Stimulated activated naive CD4-positive, alpha-beta T cell (primary cell): ENCODE data around the gene TFF3.

Experiments
- DNase-seq, 6 experiments: peaks; one replicate each; lab custom pipeline; 2025; lab: John Stamatoyannopoulos, UW

The TFF3 gene

DNA sequence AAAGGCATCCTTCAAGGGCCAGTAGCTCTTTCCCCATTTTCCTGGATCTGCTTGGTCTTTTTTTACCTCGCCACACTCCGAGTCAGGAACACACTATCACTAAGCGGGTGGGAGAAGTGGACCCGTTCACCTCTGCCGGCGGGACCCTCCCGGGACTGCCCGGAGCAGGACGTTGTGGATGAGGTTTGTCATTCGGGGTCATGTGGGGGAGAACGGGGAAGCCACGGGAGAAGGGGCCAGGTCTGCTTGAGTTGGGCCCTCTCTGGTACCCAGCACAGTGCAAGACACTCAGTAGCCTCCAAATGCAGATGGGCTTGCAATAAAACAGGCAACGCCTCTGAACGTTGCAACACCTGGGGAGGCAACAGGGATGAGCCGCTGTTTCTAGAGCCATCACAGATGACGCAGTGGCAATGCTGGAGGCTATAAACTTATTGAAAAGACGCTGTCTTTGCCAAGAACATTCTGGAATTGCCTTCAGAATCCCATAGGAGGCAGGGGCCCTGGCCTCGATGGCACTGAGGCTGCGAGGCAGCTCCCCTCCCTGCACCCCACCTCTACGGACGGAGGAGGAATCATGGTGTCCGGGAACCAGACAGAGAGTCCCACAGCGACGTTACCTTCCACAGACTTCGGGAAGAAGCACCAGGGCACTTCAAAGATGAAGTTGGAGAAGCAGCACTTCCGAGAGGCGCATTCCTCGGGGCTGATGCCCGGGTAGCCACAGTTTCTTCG is 31.8 kb upstream of the TFF3 start:
- DNase-seq: no peak

DNA sequence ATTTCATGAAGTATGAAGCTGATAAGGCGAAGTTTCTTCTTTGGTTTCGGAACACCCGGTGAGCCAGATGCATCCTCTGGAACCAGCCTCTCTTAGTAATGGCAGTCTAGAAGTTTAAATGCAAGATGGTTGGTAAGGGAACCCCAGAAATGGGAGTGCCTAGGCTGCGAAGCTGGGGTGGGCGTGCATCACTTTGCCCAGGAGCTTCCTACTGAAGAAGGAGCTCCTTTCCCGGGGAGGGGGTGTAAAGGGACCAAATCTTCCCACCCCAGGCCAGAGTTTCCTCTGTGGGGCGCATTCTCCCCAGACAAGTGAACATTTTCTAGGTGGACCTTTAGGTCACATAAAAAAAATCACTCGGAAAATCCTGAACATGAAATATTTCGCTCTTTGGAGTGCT is 31.2 kb upstream of the TFF3 start:
- DNase-seq: no peak

DNA sequence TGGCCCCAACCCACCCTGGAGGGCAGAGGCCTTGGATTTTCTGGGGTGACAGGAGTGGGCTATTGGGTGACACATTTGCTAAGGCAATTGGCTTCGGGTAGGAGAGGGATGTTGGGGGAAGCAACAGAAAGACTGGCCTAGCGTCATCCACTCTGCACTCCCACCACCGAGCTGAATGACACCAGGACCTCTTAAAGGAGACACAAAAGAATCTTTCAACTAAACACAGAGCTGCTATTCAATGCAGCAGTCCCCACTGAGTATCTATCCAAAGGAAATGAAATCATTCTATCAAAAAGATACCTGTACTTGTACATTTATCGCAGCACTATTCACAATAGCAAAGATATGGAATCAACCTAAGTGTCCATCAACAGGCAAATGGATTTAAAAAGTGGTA is 29.4 kb upstream of the TFF3 start:
- no peak for DNase-seq

DNA sequence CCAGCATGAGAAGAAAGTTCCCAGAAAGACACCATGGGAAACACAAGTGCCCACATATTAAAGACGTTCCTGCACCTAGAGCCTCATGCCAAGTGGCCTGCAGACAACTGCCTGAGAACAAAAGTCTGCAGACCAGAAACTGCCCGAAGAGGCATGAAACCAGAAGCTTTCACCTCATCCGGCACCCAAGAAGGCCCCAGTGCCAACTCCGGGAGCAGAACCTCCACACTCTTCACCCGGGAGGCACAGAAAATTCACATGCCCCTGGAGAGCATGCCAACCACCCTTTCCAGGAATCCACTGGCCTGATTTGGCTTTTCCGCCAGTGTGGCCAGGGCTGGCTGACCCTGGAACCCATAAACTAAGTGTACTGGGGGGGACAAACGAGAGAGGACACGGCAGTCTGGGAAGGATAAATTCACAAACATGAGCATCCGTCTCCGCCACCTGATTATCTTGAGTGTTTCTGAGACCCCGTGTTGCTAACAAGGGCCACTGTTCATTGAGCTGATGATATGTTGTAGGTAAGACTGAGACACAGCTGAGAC is 28.8 kb upstream of the TFF3 start:
- DNase-seq: no peak

DNA sequence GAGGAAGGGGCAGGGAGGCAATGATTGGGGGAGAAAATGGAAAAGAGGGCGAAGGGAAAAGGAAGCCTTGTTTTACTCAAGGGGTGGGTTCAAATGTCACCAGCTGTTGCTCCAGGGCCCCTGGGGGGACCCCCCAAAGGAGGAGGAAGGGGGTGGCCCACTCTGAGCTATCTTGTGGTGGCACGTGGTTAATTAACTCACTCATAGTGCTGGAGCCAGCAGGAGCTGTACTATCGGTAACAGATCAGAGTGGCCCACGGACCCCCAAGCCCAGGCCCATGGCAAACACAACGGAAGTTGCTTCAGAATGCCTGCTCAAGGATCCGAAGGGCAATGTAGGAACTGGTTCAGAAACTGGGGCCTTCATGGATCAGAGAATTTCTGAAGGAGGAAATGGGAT is 28.3 kb upstream of the TFF3 start:
- DNase-seq: no peak

DNA sequence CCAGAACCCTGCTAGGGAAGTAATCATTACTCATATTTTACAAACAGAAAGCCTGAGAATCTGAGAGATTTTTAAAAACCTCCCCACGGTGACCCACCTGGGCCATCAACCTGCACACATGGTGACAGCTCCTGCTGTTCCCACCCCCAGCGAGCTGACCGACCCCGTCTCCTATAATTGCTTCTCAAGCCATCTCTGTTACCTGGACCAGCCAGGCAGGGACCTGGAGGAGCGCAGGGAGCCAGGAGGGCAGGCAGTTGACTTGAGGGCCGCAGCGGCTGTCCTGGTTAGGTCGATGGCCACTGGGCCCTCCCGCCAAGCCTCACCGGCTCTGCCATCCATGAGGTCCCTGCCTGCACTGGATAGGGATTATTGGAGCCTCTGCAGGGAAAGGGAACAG is 27.9 kb upstream of the TFF3 start:
- DNase-seq: no peak

DNA sequence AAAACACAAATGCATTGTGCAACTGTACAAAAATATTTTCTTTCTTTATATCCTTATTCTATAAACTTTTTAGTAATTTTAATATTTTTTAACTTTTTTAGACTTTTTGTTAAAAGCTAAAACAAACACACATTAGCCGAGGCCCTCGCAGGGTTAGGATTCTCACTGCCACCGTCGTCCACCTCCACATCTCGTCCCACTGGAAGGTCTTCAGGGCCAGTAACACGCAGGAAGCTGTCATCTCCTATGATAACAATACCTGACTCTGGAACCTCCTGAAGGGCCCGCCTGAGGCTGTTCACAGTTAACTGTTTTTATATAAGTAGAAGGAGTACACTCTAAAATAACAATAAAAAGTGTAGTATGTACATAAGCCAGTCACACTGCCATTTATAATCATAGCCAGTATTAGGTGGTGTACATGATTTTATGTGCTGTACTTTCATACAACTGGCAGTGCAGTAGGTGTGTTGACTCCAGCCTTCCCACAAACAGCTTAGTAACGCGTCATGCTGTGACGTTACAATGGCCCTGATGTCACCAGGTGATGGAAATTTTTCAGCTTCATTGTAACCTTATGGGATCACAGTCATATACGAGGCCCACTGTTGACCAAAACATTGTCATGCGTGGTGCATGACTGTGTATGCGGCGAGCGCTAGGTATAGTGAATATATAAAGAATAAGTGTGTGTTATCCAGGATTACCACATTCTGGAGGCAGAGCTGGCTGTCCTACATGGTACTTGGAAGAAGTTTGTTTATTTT is 26.8 kb upstream of the TFF3 start:
- DNase-seq: no peak

DNA sequence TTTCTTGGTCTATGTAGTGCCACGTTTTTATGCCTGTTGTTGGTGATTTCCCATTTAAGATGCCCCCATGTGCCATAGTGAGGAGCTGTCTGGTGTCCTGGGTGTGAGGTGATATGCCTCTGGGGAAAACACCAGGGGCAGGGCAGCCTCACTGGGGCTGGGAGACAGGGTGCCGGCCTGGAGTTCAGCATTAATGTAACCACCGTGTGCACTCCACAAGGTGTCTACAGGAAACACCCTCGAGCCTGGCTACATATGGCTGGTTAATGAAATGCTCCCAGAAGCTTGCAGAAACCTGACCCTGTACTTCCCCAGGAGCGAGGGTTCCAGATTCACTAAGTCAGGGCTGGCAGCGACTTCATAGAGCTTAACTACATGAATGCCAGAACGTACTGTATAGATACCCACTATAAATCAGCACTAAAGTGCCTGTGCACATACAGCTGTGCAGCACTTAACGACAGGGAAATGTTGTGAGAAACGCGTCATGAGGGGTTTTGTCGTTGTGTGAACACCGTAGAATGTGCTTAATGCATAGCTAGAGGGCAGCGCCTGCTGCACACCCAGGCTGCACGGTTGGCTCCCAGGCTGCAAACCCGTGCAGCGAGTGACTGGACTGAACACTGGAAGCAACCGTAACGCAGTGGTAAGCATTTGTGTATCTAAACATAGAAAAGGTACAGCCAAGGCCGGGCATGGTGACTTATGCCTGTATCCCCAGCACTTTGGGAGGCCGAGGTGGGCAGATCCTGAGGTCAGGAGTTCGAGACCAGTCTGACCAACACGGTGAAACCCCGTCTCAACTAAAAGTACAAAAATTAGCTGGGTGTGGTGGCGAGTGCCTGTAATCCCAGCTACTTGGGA is 25.2 kb upstream of the TFF3 start:
- no peak for DNase-seq

DNA sequence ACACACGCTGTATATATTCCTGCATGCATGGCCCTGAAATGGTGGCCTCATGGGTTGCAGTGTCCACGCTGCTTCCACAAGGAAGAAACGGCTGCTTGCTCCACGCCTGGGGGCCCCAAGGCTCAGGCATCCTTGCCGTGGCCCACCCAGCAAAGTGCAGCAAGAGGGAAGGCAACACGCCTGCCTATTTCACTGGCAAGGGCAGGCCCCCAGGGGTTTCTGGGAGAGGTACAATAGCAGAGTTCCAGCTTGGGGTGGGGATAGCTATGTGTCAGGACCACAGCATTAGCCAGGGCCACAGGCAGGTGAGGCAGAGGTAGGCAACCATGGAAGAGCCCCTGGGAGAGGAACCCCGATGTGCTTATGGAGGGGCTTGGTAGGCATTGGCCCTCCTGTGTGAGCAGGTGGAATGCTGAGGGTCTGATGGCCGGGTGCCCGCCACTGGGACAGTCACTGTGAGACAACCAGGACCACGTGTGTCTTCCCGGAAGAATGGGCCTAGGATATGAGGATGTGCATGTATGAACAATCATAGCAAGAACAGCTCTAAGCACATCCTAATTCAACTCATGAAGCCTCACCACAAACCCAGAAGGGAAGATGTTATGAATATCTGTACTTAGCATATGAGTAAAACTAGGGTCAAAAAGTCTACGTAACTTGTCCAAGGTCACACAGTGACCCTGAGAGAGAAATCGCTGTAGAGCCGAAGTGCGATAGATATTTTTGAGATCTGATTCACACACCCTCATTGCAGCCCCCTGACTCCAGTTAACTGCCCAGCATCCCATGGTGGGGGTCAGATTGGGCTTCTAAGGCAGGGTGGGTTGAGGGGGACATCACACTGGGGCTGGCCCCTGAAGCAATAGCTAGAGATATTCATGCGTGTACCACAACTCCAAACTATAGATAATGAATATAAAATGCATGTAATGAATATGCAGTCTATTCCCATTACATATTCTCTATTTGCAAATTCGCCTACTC is 23.8 kb upstream of the TFF3 start:
- no peak for DNase-seq

DNA sequence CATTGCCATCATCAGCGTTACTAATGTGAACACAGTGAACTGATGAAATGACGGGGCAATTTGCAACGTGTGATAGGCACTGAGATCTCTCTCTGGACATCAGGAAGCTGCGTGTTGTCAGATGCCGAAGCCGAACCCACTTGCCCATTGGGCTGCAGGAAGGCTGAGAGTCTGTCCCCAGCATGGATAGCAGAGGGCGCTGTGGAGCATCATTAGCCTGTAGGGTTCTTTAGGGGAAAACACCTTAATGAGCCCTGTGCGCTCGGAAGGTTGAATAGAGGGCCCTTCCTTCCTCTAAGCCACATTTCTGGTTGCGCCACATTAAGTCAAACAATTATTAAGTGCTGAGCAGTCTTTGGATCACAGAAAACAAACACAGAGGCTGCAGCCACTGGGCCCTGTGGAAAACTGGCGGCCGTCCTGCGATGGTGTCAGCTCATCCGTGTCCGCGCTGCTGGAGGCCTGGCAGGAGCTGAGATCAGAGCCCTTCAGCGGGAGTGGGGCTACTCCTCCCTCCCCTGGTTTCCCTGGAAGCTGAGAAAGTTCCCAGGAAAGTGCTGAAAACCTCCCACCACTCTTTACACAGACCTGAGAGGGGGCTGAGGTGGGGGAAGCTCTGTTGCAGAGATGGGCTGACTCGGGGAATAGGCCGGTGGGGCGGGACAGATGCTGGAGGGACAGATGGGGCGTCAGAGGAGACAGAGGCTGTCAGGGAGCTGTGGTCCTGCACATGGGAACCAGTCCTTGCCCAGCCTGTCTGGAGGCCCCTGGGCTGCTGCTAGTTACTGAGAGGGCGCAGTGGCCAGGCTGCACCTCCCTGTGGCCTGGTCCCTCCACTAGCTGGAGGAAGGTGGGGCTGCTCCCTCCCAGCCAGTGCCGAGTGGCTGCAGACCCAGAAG is 22.9 kb upstream of the TFF3 start:
- peak; percentile 64 to 82 (median 74) for DNase-seq

DNA sequence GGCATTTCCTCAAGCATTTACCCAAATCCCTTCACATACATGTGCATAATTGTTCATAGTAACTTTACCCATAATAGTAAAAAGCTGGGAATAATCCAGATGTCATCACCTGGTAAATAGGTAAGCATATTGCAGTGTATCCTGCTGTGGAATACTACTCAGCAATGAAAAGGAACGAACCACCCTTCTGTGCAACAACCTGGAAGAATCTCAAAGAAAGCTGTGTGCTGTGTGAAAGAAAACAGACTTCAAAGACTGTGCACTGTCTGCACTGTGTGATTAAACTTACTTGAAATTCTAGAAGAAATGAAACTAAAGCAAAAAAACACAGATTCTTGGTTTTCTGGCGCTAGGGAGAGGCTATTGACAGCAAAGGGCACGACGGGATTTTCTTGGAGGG is 22.1 kb upstream of the TFF3 start:
- no peak for DNase-seq

DNA sequence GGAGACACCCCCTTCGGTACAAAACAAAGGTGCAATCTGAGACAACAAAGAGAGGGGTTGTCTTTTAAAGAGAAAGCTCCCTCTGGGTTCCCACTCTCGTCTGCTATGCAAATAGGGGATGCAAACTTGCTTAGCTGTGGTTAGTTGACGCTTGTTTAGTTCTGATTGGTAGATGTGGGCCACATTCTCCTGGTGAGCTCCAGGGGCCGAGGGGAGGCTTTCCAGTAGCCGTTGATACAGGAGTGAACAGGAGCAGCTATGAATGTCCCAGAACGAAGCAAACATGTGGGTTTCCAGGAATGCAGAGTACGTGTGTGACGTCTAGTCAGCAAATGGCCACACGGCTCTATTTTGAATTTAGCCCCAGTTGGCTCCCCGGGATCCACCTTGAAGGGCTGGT is 20.8 kb upstream of the TFF3 start:
- no peak for DNase-seq

DNA sequence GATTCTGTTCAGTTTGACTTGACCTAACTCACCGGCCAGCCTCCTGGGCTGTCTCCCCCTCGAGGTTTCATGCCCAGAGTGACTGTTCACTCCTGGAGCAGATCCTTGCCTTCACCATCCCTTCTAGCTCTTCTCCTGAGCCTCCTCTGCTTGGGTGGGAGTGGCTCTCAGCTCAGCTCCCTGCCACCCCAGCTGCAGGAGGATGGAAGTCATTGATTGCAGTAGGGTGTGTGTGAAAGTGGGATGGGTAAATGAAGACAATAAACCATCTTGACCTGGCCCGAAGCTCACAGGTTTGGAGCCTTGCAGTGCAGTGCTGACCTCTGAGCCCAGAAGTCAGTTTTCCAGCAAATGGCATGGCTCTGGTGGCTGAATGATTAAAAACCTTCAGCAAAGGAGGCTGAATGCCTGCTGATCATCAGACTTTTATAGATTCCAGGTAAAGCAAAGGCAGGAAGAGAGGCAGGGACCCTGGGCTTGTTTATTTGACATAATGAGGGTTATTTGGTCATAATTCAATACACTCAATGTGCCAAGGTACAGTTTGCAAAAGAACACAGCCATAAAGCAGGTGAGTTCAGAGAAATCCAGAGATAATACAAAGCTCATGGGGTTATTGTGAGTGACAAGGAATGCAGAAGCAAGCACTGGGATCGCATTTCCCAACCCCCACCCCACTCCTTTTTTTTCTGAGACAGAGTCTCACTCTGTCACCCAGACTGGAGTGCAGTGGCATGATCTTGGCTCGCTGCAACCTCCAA is 17.5 kb upstream of the TFF3 start:
- no peak for DNase-seq

DNA sequence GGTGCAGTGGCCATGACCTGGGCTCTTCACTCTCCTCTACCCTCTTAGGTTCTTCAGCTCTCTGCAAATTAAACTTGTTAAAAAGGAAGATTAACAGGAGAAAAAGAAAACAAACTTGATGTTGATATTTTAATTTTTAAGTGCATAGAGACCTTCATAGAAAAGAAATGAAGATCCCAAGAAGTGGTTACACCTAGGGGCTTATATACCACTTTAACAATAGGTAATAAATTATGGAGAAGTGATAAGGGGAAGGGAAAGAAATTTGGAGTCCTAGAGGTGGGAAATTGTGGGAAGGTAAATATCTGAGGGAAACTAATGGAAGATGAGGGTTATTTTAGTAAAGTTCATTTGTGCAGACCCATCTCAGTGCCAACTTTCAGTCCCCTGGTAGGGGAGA is 16.5 kb upstream of the TFF3 start:
- no peak for DNase-seq

DNA sequence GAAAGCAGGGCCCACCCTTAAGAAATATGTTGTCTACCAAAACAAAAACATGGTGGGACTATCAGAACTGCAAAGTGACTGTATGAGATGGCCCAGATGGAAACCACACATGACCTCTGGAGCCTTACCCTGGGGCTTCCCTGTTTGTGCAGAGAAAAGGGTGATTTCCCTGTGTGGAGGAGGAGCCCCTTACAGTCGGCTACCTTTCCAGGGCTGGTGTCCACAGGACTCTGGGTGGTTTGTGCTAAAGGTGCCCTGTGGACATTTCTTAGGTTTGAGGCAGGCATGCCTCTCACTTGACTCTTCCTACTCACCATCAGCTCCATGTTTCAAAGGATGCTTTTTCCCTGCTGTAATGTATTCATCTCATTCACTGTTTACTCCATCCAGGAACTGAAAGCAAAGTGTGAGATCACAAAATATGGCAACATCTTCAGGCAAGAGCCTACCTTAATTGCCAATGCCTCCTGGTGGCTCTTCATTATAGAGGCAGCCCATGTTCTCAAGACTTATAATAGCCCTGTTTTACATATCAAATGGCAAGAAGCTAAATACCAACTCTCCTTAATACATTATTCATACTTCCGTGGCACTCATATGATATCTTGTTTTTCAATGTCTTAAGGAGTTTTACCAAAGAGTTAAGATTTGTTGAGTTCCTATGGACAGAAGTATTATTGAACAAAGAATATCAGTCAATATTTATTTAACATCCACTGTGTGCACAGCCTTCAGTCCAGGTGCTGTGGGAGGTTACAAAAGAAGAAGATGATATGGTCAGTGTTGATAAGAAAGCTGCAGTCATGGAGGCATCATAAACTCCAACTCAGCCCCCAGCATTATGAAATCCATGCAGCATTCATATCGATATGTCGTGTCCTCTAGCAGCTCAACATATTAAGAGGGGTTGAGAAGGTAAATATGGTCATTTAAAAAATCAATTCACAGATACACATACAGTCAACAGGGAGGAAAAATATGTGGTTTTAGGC is 15.5 kb upstream of the TFF3 start:
- no peak for DNase-seq

DNA sequence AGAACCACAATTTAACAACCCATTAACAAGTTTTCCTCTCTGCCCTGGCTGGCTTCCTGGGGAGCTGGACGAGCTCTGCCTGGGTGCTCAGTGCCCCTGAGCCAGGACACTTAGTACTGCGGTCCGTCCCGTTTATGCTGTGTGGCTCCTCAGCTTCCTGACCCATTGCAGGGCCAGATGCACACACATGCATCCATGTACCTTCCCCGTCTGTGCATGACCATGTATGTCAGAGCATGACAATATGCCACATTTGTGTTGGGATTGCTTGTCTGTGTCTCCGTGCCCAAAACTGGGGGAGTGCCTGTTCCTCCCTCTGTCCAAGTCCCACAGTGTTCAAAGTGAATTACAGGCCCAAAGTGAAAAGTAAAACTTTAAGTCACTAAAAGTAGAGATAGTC is 9.7 kb upstream of the TFF3 start:
- DNase-seq: no peak

DNA sequence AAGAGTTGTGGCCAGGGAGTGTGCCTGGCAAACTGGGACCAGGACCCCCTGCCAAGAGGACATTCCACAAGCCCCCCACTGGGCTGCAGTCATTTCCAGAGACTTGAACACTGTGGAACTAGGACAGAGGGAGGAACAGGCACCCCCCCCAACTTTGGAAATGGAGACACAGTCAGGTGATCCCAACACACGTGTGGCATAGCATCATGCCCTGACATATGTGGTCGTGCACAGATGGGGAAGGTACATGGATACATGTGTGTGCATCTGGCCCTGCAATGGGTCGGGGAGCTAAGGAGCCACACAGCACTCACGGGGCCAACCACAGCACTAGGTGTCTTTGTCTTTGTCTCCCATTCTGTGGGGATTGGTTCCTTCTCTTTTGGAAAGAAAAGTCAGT is 6.6 kb upstream of the TFF3 start:
- DNase-seq: no peak

DNA sequence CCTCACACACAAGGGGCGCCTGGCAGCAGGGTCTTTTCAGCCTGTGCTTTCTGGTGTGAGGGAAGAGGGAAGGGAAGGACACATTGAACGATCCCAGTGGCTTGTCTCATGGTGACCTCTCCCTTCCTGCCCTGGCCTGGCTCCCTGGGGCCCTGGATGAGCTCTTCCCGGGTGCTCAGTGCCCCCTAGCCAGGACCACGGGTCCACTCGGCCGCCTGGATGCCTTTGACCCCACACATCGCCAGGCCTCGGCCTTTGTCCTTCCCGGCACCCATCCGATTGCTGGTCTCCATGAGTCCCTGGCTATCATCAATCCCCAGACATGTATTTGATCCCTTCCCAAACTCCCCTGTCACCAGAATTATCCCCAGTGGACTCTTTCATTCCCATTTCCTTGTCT is 6.0 kb upstream of the TFF3 start:
- DNase-seq: no peak
